ENCODE data around the gene RMND5B. TPM values are rescaled to one million over a fixed set of nuclear protein-coding genes. Genes with fewer than 3 reads are reported as not detected.

The RMND5B gene, protein sequence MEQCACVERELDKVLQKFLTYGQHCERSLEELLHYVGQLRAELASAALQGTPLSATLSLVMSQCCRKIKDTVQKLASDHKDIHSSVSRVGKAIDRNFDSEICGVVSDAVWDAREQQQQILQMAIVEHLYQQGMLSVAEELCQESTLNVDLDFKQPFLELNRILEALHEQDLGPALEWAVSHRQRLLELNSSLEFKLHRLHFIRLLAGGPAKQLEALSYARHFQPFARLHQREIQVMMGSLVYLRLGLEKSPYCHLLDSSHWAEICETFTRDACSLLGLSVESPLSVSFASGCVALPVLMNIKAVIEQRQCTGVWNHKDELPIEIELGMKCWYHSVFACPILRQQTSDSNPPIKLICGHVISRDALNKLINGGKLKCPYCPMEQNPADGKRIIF
- 10 to 100 TPM in 1 of 3 donors, 1 to 10 TPM in 2; 9.2 to 12.7 (median 9.5) TPM for total RNA-seq
- total RNA-seq (2013) = 13.7 TPM

DNA sequence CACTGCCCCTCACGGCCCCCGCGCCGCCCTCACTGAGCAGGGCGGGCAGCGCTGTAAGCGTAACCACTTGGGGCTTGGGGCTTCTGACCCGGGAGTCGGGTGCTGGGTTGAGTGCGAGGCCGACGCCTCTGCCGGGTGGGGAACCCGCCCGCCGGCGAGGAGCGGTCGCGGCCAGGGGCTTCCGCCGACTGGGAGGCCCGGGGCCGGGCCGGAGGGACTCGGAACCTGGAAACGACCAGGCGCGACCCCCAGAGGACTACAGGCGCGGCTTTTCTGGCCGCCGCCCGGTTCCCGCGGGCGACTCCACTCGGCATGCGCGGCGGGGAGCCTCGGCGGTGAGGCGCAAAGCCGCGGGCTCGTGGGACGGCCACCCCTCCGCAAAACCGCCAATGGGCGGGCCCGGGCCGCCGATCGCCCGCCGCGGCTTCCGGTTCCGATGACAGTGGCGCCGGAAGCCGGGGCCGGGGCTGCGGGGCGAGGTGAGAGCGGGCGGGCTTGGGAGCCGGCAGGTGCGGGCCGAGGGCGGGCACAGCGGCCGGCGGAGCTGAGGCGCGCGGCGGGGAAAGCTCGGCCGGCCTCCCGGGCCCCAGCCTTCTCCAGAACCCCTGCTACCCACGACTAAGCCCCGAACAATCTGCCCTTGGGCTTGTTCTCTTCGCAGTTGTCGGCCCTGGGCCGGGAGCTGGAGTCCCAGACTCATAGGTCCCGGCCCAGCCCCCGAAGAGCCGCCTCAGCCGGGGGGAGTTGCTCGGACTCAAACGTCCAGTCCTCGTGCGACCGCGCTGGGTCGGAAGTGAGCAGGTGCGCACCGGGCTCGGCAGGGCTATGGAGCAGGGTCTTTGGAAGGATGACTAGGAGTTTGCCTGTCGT is at the start of gene RMND5B:
Gene RMND5B, plus strand, starts transcription at position 439 of the 870 bp plus-strand sequence. CDS start 7,106 bp downstream, outside the sequence.
- DNase-seq (peak; percentile 80 to 87), ATAC-seq (peak; percentile 83 to 84 (median 83))
- intact Hi-C loops (cut with micrococcal nuclease) = loop anchor here (1.0 kb wide), 1 partner anchor 15 kb away; no protein-coding TSS in a partner anchor
- Histone ChIP-seq H3K36me3 (ENCODE audit: control insufficient read depth, insufficient read depth, low read length) (no peaks in the 10 kb centered on the region), H3K4me3 (ENCODE audit: low read length) (peak within 1 kb of the TSS; percentile 72), H3K27ac (ENCODE audit: low read length) (peak within 1 kb of the TSS; percentile 72), H3K9me3 (ENCODE audit: control insufficient read depth, insufficient read depth, low read length) (no peaks in the 10 kb centered on the region), H3K27me3 (ENCODE audit: control insufficient read depth, insufficient read depth, low read length) (no peaks in the 10 kb centered on the region), H3K4me1 (ENCODE audit: control insufficient read depth, insufficient read depth, low read length) (peaks cover 21% of the 10 kb centered on the region)
- H3K4me3 Mint-ChIP-seq = peak within 1 kb of the TSS; percentile 72
- peaks cover 7 to 26% of the 10 kb centered on the region in 2 donors for H3K4me1 Mint-ChIP-seq
- WGBS (ENCODE audit: insufficient coverage) = under 1% methylated on average over 102 of the region's 102 CpGs
- H3K9me3 Mint-ChIP-seq = no peaks in the 10 kb centered on the region
- H3K27me3 Mint-ChIP-seq (ENCODE audit: low read depth in 2 of 2) = no peaks in the 10 kb centered on the region
- peak within 1 kb of the TSS; percentile 13 to 18 for H3K27ac Mint-ChIP-seq
- no peak for TF ChIP-seq CTCF (IDR thresholded peaks at IDR 0.05)
- no peaks in the 10 kb centered on the region for H3K36me3 Mint-ChIP-seq

- H3K4me1 ChIP-seq (ENCODE audit: control insufficient read depth, insufficient read depth, low read length) = no peaks in the 10 kb centered on the region
- no peak overlapping the region for H3K27ac Mint-ChIP-seq
- DNase-seq (no peak), ATAC-seq (peak in 1 of 3 donors; percentile 19)
- no peak for TF ChIP-seq CTCF (IDR thresholded peaks at IDR 0.05)
- no peaks in the 10 kb centered on the region for H3K27me3 ChIP-seq (ENCODE audit: control insufficient read depth, insufficient read depth, low read length)
- no peaks in the 10 kb centered on the region for H3K36me3 ChIP-seq (ENCODE audit: control insufficient read depth, insufficient read depth, low read length)
- H3K36me3 Mint-ChIP-seq = no peaks in the 10 kb centered on the region
- no peak overlapping the region for H3K4me3 Mint-ChIP-seq
- H3K27me3 Mint-ChIP-seq (ENCODE audit: low read depth in 2 of 2) = peaks cover 17 to 33% of the 10 kb centered on the region in 2 donors
- no peaks in the 10 kb centered on the region for H3K9me3 Mint-ChIP-seq
- H3K4me1 Mint-ChIP-seq = no peaks in the 10 kb centered on the region
- intact Hi-C loops (cut with micrococcal nuclease) = no loop called here
- H3K4me3 ChIP-seq (ENCODE audit: low read length) = no peak overlapping the region
- H3K27ac ChIP-seq (ENCODE audit: low read length) = no peak overlapping the region
- no peaks in the 10 kb centered on the region for H3K9me3 ChIP-seq (ENCODE audit: control insufficient read depth, insufficient read depth, low read length)
- WGBS (ENCODE audit: insufficient coverage) = 86% methylated on average over 12 of the region's 12 CpGs
Measured at GRCh38 chr5:178081571-178082243, 49.1 kb upstream of the RMND5B start.

DNA sequence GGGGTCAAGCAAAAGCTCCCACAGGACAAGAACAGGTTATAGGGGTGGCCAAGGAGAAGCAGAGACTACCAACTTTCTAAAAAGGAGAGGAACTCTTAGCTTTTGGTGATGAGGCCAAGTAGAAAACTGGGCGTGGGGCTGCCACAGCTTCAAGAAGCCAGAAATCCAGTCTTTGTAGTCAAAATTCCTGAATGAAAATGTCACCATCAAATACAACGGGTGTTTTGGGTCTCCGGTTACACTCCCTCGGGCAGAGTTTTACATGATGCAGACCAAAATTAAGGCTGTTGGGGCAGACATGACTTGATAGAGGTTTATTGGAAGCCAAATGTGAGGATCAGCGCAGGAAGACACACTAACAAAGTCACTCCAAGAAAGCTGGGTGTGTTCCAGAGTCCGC is 46.9 kb upstream of the RMND5B start:
- H3K36me3 Mint-ChIP-seq = no peaks in the 10 kb centered on the region
- intact Hi-C loops (cut with micrococcal nuclease) = no loop called here
- no peaks in the 10 kb centered on the region for H3K27me3 ChIP-seq (ENCODE audit: control insufficient read depth, insufficient read depth, low read length)
- H3K27ac Mint-ChIP-seq = no peak overlapping the region
- no peak overlapping the region for H3K27ac ChIP-seq (ENCODE audit: low read length)
- H3K27me3 Mint-ChIP-seq (ENCODE audit: low read depth in 2 of 2) = peaks cover 22 to 28% of the 10 kb centered on the region in 2 donors
- H3K4me1 Mint-ChIP-seq = no peaks in the 10 kb centered on the region
- WGBS (ENCODE audit: insufficient coverage) = 94% methylated on average over 6 of the region's 6 CpGs
- H3K9me3 Mint-ChIP-seq = no peaks in the 10 kb centered on the region
- no peaks in the 10 kb centered on the region for H3K4me1 ChIP-seq (ENCODE audit: control insufficient read depth, insufficient read depth, low read length)
- no peak overlapping the region for H3K4me3 Mint-ChIP-seq
- ATAC-seq = no peak
- DNase-seq = no peak
- no peaks in the 10 kb centered on the region for H3K9me3 ChIP-seq (ENCODE audit: control insufficient read depth, insufficient read depth, low read length)
- no peaks in the 10 kb centered on the region for H3K36me3 ChIP-seq (ENCODE audit: control insufficient read depth, insufficient read depth, low read length)
- H3K4me3 ChIP-seq (ENCODE audit: low read length) = no peak overlapping the region
- TF ChIP-seq CTCF (IDR thresholded peaks at IDR 0.05) = no peak

All from natural killer cell (primary cell).